Hematopoietic multipotent progenitor cell (in vitro differentiated cells): ENCODE results near the gene AGBL4. TPM values are rescaled to one million over a fixed set of nuclear protein-coding genes. Genes with fewer than 3 reads are reported as not detected.

Experiments
- DNase-seq, 3 donors: peaks; one replicate each; pipeline ENCODE4 v3.0.0-alpha.2; 2011 to 2015; ENCODE audit warnings: low read depth in 2 of 3, low spot score in 2 of 3
- total RNA-seq: library from RNA; depleted of rRNA; stranded (reverse); fragments of >200 nt; gene quantifications from one replicate; pipeline ENCODE4 v1.2.3, GENCODE V29; 2012

AGBL4 gene
- total RNA-seq, 1 donor: 0.54 TPM

DNA sequence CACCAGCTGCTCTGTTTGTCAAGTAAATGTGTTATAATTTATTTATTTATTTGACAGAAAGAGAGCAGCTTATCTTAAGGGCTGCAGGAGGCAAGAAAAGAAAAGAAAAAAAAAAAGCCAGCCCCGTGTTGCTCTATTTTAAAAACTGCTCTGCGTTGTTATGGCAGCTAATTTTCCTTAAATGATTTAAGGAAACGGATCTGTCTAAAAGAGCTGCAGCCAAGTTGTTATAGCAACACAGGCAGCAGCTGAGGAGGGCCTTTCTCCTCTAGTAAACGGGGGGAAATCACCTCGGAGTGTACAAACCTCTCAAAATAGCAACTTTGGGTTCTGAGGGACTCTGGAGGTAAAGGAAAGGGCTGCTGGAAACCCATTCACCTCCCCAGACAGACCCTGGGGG, 1396.3 kb downstream of the AGBL4 start:
- DNase-seq: peak in 1 of 3 donors; percentile 54

- DNase-seq: no peak
These were observed 1404.2 kb downstream of the AGBL4 start for GRCh38 chr1:48619539-48619938.

GRCh38 chr1:48617252-48617651, 1406.5 kb downstream of the AGBL4 start:
- DNase-seq: peak in 1 of 3 donors; percentile 28

DNA sequence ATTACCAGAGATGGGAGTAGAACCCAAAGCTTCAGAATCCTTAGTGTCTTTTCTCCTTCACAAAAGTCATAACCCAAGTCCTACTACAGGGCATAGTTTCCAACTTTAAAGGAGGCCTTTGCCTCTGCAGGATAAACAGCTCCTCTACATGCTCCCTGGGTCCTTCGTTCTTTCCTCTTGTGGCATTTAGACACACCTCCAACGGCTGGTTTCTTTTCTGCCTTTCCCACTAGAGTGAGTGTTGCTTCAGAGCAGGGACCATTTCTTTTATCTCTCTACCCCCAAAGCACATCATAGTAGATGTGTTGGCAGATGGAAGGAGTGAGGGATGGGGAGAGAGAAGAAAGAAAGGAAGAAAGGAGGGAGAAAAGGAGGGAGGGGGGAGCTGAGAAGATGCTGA, 1407.0 kb downstream of the AGBL4 start:
- DNase-seq: peak in 1 of 3 donors; percentile 8

DNA sequence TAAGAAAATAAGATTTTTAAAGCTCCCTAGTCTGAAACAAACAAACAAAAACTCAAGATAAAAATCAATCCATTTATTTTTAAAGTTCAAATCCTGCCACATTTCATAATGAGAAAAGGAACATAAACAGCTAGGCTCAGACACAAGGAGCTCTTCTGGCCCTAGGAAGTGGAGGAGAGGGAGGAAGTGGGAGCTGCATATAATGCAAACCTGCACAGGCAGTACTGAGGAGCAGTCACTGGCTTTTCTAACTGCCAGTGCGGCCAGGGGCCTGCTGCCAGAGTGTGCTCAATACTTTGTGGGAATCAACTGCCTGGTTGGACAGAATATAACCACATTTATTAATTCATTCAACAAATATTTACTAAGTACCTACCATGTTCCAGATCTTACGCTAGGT, 1411.9 kb downstream of the AGBL4 start:
- no peak for DNase-seq

DNA sequence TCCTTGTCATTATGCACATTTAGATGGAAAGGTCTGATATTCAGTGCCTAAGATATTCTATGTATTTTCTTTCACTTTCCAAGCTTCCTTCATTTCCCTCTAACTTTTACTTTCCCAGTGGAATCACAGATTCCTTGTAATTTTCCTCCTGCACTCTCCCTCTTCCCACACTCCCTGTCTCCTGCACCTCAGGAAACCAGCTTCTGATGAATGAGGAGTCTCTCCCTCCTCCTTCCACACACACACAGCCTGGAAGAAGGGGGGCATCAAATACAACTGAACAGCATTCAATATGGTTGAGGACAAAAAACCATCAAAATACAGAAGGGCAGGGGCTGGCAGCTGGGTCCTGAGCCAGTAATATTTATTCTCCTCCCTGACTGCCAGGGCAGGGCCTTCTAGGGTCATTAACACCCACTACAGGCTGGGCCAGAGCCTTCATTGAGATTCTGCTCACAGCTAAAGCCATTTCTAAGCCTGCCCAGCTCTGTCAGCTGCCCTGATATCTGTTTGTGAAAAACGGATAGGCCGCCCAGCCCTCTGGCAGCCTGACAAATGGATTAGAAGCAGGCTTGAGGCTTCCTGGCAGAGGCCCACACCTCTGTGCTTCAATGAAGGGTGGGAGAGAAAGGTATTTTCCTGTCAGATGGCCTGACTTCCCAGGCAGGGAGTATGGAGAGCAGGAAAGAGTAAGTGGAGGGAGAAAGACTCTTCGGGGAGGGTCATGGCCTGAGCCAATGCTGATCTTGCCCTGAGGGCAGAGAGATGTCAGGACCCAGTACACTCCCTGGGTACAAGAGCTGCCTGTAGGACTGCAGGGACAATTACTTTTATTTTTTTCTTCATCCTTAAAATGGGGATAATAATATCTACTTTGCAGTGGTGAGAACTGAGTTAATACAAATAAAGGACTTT, 1412.9 kb downstream of the AGBL4 start:
- DNase-seq: no peak

GRCh38 chr1:48608882-48609281, 1414.9 kb downstream of the AGBL4 start:
- no peak for DNase-seq

DNA sequence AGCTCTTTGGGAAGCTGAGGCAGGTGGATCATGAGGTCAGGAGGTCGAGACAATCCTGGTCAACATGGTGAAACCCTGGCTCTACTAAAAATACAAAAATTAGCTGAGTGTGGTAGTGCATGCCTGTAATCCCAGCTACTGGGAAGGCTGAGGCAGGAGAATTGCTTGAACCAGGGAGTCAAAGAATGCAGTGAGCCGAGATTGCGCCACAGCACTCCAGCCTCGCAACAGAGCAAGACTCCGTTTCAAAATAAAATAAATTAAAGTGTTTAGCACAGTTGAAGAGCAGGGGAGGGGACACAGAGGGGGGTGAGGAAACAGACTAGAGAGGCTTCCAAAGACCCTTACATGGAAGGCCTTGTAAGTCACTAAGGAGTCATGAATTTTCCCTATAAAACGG, 1420.5 kb downstream of the AGBL4 start:
- no peak for DNase-seq

GRCh38 chr1:48602349-48602748, 1421.4 kb downstream of the AGBL4 start:
- DNase-seq: no peak

DNA sequence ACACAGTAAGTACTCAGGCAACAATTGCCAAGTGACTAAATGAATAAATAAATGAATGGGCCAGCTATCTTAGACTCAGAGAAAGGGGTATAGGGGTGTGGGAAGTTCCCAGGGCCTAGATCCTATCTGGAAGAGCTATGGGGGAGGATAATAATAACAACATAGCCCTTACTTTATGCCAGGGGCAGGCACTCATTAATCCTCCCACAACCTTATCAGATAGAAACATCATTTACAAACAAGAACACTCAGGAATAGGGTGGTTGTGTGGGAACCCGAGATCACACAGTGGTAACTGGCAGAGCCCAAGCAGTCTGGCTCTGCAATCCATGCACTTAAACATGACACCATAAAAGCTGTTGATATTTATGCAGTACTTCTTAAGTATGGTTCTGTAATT, 1423.6 kb downstream of the AGBL4 start:
- no peak for DNase-seq

DNA sequence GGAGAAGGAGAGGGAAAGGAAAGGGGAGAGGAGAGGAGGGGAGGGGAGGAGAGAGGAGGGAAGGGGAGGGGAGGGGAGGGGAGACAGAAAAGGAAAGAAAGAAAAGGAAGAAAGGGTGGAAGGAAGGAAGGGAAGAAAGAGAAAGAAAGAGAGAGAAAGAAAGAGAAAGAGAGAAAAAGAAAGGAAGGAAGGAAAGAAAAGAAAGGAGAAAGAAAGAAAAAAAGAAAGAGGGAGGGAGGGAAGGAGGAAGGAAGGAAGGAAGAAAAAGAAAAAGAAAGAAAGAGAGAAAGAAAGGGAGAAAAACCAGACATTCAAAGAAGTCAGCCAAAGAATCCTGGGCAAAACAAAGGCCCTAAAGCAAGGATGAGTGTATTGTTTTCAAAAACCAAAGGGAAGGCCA, 1426.1 kb downstream of the AGBL4 start:
- no peak for DNase-seq

- DNase-seq: no peak
These were observed 1427.7 kb downstream of the AGBL4 start for GRCh38 chr1:48596046-48596445.

DNA sequence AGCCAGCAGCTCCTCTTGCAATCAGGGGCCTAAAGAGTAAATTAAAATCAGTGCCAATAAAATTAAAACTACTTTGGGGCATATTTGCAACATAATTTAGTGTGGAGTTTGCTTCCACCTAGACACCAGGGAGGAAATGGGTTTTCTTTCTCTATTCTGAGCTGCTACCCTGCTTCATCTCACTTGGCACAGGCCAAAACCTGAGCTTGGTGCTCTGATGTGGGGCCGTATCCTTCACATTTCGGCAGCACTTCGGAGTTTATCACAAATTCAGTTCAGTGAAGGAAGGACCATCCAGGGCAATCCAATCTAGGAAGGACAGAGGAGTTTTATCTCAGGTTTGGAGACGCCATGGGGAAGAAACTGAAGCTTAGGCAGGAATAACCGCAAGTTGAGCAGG, 1428.1 kb downstream of the AGBL4 start:
- no peak for DNase-seq

- DNase-seq: no peak
These were observed 1431.4 kb downstream of the AGBL4 start for GRCh38 chr1:48592330-48592729.

DNA sequence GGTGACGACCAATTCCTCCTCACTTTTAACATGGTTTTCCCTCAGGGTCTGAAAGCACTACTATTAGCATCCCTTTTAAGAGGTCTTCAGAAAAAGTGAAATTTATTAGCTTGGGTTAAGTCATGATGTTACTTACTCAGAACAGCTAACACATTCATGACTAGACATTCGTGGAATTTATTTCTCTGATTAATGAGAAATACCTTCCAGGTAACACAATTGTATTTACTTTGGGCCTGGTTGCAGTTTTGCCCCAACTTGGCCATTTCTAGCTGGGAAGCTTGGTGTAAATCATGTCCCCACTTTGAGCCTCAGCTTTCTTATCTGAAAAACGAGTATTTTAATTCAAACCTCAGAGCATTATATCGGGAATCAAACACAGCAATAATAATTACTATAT, 1432.6 kb downstream of the AGBL4 start:
- no peak for DNase-seq

GRCh38 chr1:48588061-48588460, 1435.7 kb downstream of the AGBL4 start:
- no peak for DNase-seq

- DNase-seq: no peak
These were observed 1441.3 kb downstream of the AGBL4 start for GRCh38 chr1:48582408-48582807.

DNA sequence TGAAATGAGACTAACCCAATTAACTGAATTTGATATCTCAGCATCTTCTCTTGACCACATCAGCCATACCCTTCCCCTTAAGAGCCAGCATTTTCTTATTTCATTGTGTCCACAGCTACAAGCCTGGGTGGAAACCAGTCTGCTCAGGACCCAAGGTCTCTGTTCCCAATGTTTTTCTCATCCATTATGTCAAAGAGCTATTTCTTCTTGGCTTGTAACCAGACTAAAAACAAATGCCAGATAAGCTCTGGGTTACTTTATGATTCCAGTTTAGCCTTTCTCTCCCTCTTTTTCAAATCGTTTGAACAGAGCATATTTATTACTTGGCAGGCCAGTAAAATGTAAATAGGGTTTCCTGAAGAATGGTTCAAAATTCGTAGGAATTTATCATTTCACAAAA, 1442.5 kb downstream of the AGBL4 start:
- DNase-seq: no peak

- no peak for DNase-seq
These were observed 1447.2 kb downstream of the AGBL4 start for GRCh38 chr1:48576565-48576964.

- DNase-seq: peak in 2 of 3 donors; percentile 50 to 76
These were observed 1451.0 kb downstream of the AGBL4 start for GRCh38 chr1:48572646-48573258.

DNA sequence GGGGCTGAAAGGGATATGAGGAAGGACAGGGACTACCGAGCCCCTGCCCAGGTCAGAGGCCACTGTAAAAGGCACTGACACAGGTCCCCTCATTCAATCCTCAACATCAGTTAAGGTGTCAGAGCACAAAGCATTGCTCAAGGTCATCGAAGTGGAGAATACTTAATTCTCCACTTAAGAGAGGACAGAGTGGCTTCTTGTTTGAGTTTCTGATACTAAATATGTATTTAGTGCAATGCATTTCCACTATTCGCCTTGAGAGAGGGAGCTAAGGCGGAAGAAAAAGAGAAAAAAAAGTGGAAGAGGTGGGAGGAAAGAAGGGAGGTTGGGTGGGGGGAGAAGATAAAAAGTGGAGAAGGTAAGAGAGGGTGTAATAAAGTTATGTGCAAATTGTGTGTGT, 1451.6 kb downstream of the AGBL4 start:
- DNase-seq: no peak

DNA sequence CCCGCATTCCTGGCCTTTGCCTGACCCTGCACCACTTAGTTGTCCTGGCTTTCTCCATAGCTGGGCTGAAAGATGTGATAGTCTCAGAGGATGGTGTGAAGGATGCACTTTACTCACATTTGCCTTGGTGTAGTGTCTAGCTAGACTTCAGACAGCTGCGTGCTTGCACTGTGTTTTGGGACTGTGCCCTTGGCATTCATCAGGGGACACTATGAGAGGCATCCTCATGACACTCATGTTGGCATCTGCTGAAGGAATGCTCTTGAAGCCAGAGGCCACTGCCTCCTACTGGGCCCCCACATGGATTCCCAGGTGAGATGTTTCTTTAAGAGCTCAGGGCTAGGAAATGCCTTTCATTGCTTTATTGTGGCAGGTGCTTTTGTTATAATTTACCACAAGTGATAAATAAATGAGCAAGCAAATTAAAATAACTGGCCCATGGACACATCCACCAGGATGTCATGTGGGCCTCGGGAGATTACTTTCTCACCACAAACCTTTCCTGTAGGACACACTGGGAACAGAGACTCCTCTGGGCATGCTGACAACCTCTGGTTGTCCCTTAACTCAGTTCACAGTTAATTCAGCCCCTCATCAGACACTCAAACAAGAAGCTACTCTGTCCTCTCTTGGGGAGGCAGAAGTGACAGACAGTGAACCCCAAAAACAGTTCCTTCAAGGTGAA, 1452.3 kb downstream of the AGBL4 start:
- DNase-seq: no peak
